HepG2 (cell line): ENCODE data around the gene PRRT1B. TPM values are rescaled to one million over a fixed set of nuclear protein-coding genes. Genes with fewer than 3 reads are reported as not detected.

Experiments used
- EHMT2 ChIP-seq: fragments of 200-600 bp; sonication (generic); IDR thresholded peaks from 2 replicates; pipeline ENCODE4 v1.7.0; 2017; ENCODE audit warnings: antibody characterized with exemption, low read depth, low read length, borderline replicate concordance
- HOXD1 ChIP-seq: sonication (generic); formaldehyde crosslinking; IDR thresholded peaks from 2 replicates; pipeline ENCODE4 v1.5.0; 2020; ENCODE audit warnings: missing genetic modification reagents
- MTA1 ChIP-seq: sonication (generic); formaldehyde crosslinking; IDR thresholded peaks from 2 replicates; pipeline ENCODE4 v1.4.0; 2020; ENCODE audit warnings: missing genetic modification reagents, mild to moderate bottlenecking, borderline replicate concordance
- RBFOX2 ChIP-seq: fragments of 200-400 bp; formaldehyde crosslinking; IDR thresholded peaks from 2 replicates; pipeline ENCODE4 v1.6.1; 2017; ENCODE audit warnings: low read depth, mild to moderate bottlenecking, low read length
- ZBTB20 ChIP-seq: sonication (generic); formaldehyde crosslinking; IDR thresholded peaks from 2 replicates; pipeline ENCODE4 v1.8.1; 2023; ENCODE audit warnings: missing genetic modification reagents, low read depth, mild to moderate bottlenecking, borderline replicate concordance
- ZNF230 ChIP-seq: sonication (generic); formaldehyde crosslinking; IDR thresholded peaks from 2 replicates; pipeline ENCODE4 v1.4.0; 2020; ENCODE audit warnings: mild to moderate bottlenecking, missing genetic modification reagents
- ZSCAN21 ChIP-seq: sonication (generic); formaldehyde crosslinking; IDR thresholded peaks from 2 replicates; pipeline ENCODE4 v1.8.0; 2022; ENCODE audit warnings: mild to moderate bottlenecking, missing genetic modification reagents, moderate library complexity, borderline replicate concordance
- polyA plus RNA-seq, 8 experiments: library from polyadenylated mRNA; depleted of rRNA in 3 of 8; stranded (reverse) in 7 of 8; unstranded in 1 of 8; fragments of >200 nt; fragmentation: Illumina TruSeq in 4 of 8; extraction: Trizol in 4 of 8; gene quantifications; 2 replicates each; pipeline versions ENCODE4 v1.2.1 to v1.2.3, GENCODE V29; 2011 to 2016; ENCODE audit warnings: low read depth in 4 of 8, missing spikeins in 1 of 8, mixed read lengths in 1 of 8; ENCODE audit not compliant: insufficient read depth in 1 of 8
- total RNA-seq, 5 experiments: library from RNA; depleted of rRNA; stranded (reverse); fragments of >200 nt; fragmentation: Illumina TruSeq; extraction: Trizol; gene quantifications; 2 replicates each; pipeline ENCODE4 v1.2.3, GENCODE V29; 2016; ENCODE audit warnings: low read depth in 1 of 5
- TF ChIP-seq, protein P1 (sequence below): sonication (generic); formaldehyde crosslinking; IDR thresholded peaks from 2 replicates; pipeline ENCODE4 v1.4.0; 2020; ENCODE audit warnings: missing genetic modification reagents, borderline replicate concordance
- TF ChIP-seq, protein P2 (sequence below): sonication (generic); formaldehyde crosslinking; IDR thresholded peaks from 2 replicates; pipeline ENCODE4 v1.5.0; 2020; ENCODE audit warnings: missing genetic modification reagents
- TF ChIP-seq, protein P3 (sequence below): sonication (generic); formaldehyde crosslinking; IDR thresholded peaks from 2 replicates; pipeline ENCODE4 v1.5.0; 2020; ENCODE audit warnings: missing genetic modification reagents, mild to moderate bottlenecking, borderline replicate concordance
- TF ChIP-seq, protein P4 (sequence below): sonication (generic); formaldehyde crosslinking; IDR thresholded peaks from 2 replicates; pipeline ENCODE4 v1.5.0; 2020; ENCODE audit warnings: mild to moderate bottlenecking, missing genetic modification reagents, borderline replicate concordance

PRRT1B gene
- total and polyA plus RNA-seq, 2 of the 13 experiments (the other 11 are each of a cell fraction or from before 2014, with no cell fraction given): not detected

DNA sequence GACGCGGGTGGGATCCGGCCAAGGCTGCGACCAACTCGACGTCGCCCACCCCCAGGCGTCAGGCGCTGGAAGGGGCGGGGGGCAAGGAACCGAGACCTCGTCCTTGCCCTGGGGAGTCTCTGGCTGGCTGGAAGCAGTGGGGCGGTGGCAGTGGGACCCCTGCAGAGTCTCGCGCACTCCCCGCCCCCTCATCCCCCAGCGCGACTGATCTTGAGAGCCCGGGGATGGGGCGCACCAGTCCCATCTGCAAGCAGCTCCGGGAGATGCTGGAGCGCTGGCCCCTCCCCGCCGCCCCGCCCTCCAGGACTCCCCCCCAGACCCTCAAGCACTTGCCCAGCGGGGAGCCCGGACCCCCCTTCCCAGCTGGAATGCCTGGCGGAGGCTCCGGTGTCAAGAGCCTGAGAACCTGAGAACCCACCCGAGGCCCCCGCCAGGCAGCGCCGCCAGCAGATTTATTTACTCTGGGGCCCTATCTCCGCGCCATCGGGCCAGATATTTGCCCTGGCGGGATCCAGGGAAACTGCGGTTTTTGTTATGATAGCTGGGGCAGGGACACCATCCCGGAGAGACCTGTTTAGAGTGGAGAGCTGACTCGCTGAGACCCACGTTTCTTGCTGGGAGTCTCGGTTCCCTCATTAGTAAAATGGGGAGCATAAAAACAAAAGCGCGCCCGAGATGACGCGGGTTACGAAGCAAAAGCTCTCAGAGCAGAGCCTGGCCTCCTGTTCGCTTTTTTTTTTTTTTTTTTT, 1.2 kb downstream of the PRRT1B start (continued):
- TF ChIP-seq, protein P1, sequence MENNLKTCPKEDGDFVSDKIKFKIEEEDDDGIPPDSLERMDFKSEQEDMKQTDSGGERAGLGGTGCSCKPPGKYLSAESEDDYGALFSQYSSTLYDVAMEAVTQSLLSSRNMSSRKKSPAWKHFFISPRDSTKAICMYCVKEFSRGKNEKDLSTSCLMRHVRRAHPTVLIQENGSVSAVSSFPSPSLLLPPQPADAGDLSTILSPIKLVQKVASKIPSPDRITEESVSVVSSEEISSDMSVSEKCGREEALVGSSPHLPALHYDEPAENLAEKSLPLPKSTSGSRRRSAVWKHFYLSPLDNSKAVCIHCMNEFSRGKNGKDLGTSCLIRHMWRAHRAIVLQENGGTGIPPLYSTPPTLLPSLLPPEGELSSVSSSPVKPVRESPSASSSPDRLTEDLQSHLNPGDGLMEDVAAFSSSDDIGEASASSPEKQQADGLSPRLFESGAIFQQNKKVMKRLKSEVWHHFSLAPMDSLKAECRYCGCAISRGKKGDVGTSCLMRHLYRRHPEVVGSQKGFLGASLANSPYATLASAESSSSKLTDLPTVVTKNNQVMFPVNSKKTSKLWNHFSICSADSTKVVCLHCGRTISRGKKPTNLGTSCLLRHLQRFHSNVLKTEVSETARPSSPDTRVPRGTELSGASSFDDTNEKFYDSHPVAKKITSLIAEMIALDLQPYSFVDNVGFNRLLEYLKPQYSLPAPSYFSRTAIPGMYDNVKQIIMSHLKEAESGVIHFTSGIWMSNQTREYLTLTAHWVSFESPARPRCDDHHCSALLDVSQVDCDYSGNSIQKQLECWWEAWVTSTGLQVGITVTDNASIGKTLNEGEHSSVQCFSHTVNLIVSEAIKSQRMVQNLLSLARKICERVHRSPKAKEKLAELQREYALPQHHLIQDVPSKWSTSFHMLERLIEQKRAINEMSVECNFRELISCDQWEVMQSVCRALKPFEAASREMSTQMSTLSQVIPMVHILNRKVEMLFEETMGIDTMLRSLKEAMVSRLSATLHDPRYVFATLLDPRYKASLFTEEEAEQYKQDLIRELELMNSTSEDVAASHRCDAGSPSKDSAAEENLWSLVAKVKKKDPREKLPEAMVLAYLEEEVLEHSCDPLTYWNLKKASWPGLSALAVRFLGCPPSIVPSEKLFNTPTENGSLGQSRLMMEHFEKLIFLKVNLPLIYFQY (CRISPR knock-in tag): no peak
- TF ChIP-seq HOXD1 (CRISPR knock-in tag): no peak
- no peak for TF ChIP-seq ZNF230
- TF ChIP-seq, protein P2, sequence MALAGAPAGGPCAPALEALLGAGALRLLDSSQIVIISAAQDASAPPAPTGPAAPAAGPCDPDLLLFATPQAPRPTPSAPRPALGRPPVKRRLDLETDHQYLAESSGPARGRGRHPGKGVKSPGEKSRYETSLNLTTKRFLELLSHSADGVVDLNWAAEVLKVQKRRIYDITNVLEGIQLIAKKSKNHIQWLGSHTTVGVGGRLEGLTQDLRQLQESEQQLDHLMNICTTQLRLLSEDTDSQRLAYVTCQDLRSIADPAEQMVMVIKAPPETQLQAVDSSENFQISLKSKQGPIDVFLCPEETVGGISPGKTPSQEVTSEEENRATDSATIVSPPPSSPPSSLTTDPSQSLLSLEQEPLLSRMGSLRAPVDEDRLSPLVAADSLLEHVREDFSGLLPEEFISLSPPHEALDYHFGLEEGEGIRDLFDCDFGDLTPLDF (CRISPR knock-in tag): peak; percentile 59; the same call in 1 of the 2 replicates
- TF ChIP-seq RBFOX2: no peak
- TF ChIP-seq ZSCAN21 (CRISPR knock-in tag): no peak
- no peak for TF ChIP-seq ZBTB20 (CRISPR knock-in tag)
- TF ChIP-seq, protein P3, sequence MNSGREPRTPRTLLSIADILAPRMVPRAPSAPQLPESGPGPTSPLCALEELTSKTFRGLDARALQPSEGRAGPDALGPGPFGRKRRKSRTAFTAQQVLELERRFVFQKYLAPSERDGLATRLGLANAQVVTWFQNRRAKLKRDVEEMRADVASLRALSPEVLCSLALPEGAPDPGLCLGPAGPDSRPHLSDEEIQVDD (CRISPR knock-in tag): no peak
- TF ChIP-seq EHMT2: no peak
- no peak for TF ChIP-seq MTA1 (CRISPR knock-in tag)
- TF ChIP-seq, protein P4, sequence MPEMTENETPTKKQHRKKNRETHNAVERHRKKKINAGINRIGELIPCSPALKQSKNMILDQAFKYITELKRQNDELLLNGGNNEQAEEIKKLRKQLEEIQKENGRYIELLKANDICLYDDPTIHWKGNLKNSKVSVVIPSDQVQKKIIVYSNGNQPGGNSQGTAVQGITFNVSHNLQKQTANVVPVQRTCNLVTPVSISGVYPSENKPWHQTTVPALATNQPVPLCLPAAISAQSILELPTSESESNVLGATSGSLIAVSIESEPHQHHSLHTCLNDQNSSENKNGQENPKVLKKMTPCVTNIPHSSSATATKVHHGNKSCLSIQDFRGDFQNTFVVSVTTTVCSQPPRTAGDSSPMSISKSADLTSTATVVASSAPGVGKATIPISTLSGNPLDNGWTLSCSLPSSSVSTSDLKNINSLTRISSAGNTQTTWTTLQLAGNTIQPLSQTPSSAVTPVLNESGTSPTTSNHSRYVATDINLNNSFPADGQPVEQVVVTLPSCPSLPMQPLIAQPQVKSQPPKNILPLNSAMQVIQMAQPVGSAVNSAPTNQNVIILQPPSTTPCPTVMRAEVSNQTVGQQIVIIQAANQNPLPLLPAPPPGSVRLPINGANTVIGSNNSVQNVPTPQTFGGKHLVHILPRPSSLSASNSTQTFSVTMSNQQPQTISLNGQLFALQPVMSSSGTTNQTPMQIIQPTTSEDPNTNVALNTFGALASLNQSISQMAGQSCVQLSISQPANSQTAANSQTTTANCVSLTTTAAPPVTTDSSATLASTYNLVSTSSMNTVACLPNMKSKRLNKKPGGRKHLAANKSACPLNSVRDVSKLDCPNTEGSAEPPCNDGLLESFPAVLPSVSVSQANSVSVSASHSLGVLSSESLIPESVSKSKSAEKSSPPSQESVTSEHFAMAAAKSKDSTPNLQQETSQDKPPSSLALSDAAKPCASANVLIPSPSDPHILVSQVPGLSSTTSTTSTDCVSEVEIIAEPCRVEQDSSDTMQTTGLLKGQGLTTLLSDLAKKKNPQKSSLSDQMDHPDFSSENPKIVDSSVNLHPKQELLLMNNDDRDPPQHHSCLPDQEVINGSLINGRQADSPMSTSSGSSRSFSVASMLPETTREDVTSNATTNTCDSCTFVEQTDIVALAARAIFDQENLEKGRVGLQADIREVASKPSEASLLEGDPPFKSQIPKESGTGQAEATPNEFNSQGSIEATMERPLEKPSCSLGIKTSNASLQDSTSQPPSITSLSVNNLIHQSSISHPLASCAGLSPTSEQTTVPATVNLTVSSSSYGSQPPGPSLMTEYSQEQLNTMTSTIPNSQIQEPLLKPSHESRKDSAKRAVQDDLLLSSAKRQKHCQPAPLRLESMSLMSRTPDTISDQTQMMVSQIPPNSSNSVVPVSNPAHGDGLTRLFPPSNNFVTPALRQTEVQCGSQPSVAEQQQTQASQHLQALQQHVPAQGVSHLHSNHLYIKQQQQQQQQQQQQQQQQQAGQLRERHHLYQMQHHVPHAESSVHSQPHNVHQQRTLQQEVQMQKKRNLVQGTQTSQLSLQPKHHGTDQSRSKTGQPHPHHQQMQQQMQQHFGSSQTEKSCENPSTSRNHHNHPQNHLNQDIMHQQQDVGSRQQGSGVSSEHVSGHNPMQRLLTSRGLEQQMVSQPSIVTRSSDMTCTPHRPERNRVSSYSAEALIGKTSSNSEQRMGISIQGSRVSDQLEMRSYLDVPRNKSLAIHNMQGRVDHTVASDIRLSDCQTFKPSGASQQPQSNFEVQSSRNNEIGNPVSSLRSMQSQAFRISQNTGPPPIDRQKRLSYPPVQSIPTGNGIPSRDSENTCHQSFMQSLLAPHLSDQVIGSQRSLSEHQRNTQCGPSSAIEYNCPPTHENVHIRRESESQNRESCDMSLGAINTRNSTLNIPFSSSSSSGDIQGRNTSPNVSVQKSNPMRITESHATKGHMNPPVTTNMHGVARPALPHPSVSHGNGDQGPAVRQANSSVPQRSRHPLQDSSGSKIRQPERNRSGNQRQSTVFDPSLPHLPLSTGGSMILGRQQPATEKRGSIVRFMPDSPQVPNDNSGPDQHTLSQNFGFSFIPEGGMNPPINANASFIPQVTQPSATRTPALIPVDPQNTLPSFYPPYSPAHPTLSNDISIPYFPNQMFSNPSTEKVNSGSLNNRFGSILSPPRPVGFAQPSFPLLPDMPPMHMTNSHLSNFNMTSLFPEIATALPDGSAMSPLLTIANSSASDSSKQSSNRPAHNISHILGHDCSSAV (CRISPR knock-in tag): no peak
